Stimulated activated CD4-positive, alpha-beta T cell treated with anti-CD3 and anti-CD28 coated beads, Interleukin-2, amount 100 ng/mL, for 48 hours (primary cell): ENCODE data around the gene CHEK2.
"Not testable (repeated sequence)": the region's sequence is repeated elsewhere in the genome, so short reads cannot be mapped to it uniquely, and the experiment has no call there.

Source experiments
- DNase-seq, 2 donors: peaks; one replicate each; pipeline ENCODE4 v3.0.0-alpha.2; 2020

Gene CHEK2

GRCh38 chr22:28682966-28683365 is 58.7 kb downstream of the CHEK2 start:
- not testable (repeated sequence) for DNase-seq

- DNase-seq: not testable (repeated sequence)
Measured at GRCh38 chr22:28680813-28681490, 60.7 kb downstream of the CHEK2 start.

- peak in 1 of 2 donors; percentile 11 for DNase-seq
Measured at GRCh38 chr22:28679611-28680287, 61.9 kb downstream of the CHEK2 start, which contains the start of gene TTC28. TSS of gene TTC28 (minus strand) at chr22:28679840. CDS start at chr22:28679723, 117 bp downstream.

GRCh38 chr22:28678778-28679610 is 62.6 kb downstream of the CHEK2 start:
- not testable (repeated sequence) for DNase-seq

GRCh38 chr22:28678170-28678569 is 63.5 kb downstream of the CHEK2 start:
- not testable (repeated sequence) for DNase-seq

GRCh38 chr22:28674121-28674563 is 67.5 kb downstream of the CHEK2 start:
- DNase-seq: no peak

GRCh38 chr22:28670756-28671155 is 70.9 kb downstream of the CHEK2 start:
- DNase-seq: no peak

GRCh38 chr22:28670161-28670560 is 71.5 kb downstream of the CHEK2 start:
- DNase-seq: no peak

GRCh38 chr22:28669387-28669786 is 72.2 kb downstream of the CHEK2 start:
- no peak for DNase-seq

GRCh38 chr22:28663569-28663942 is 78.1 kb downstream of the CHEK2 start:
- DNase-seq: not testable (repeated sequence)

- no peak for DNase-seq
Measured at GRCh38 chr22:28658448-28658847, 83.2 kb downstream of the CHEK2 start.

GRCh38 chr22:28656181-28656580 is 85.4 kb downstream of the CHEK2 start:
- no peak for DNase-seq

GRCh38 chr22:28650463-28650862 is 91.2 kb downstream of the CHEK2 start:
- no peak for DNase-seq

GRCh38 chr22:28648792-28649191 is 92.8 kb downstream of the CHEK2 start:
- DNase-seq: no peak

GRCh38 chr22:28647216-28647615 is 94.4 kb downstream of the CHEK2 start:
- DNase-seq: no peak

GRCh38 chr22:28639321-28639720 is 102.3 kb downstream of the CHEK2 start:
- no peak for DNase-seq
